ENCODE results near the gene ENPP4. TPM values are rescaled to one million over a fixed set of nuclear protein-coding genes. Genes with fewer than 3 reads are reported as not detected.

ENPP4 gene, protein sequence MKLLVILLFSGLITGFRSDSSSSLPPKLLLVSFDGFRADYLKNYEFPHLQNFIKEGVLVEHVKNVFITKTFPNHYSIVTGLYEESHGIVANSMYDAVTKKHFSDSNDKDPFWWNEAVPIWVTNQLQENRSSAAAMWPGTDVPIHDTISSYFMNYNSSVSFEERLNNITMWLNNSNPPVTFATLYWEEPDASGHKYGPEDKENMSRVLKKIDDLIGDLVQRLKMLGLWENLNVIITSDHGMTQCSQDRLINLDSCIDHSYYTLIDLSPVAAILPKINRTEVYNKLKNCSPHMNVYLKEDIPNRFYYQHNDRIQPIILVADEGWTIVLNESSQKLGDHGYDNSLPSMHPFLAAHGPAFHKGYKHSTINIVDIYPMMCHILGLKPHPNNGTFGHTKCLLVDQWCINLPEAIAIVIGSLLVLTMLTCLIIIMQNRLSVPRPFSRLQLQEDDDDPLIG
- 0.22 to 0.34 TPM (median 0.25 TPM) in 5 replicates for total RNA-seq (2022; extraction: Qiagen RNA extraction; ENCODE audit: low read depth)

DNA sequence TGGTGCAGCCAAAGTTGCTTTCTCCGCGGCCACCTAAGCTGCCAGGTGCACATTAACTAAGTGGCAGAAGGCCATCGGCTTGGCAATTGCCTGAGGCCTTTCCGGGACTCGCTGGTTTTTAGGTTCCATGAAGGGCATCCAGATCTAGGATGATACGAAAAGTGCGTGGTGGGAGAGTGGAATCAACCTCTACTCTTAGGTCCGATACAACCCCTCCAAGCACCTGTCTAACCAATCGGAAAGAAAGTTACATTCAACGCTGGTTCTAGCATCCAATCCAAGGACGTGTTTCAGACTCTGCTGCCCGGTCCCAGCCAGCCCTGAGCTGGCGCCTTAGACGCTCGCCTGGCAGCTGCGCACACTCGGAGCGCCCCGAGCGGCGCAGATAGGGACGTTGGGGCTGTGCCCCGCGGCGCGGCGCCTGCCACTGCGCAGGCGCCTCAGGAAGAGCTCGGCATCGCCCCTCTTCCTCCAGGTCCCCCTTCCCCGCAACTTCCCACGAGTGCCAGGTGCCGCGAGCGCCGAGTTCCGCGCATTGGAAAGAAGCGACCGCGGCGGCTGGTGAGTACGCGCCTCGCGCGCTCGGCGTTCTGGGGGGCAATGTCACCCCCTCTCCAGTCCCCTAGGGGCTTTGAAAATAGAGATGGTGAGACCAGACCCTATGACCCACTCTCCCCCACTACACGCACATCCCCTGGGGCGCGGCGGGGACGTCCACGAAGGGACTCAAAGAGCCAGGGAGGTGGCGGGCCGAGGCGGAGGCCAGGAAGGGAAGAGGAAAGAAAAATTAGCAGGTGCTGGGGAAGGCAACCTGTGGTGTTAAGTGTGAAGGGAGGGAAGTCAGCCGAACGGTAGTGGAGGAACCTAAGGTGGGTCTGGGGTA, at the start of gene ENPP4:
Gene ENPP4 (plus strand): TSS at position 361 of the 883 bp plus-strand sequence. CDS start 9,595 bp downstream, outside the sequence.

DNA sequence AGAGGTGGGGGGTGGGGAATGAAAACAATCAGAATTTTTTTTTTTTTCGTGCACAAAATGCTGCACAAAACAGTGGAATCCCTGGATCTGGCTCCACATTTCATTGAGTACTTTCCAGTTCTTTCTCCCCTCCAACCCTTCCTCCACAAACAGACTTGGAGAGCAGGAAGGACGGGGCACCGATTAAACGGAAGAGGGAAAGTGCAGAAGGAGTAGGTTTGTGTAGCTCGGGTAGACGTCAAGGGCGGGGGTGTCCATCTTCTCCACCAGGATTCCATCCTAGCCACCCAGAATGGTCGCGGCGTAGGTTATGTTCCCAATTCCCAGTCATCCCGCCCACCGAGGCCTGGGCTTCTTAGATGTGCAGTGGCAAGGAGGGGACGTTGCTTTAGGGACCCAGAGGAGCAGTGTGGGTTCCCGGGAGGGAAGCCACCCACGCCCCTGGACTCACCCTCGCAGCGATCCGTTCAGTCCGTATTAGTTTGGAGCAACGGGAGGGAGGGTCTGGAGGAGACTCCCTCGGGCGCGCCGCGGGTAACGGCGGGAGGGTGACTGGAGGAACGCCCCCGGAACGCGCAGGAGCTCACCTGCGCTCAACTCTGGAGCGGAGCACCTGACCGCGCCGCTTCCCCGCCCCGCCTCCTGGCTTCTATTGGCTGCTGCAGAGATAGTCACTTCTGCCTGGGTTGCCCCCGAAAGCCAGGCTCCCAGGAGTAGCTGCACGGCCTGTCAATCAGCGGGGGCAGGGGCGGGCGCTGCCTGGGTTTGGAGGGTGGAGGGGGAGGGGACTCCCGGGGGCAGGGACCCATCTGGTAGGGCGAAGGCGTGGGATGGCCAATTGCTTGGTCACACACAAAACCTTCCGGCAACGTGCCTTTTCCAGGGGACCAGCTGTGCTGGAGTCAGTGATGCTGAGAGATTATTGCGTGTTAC, 40.8 kb downstream of the ENPP4 start, which contains the start of gene ENPP5:
Gene ENPP5 (minus strand): TSS at position 624 of the 933 bp plus-strand sequence. CDS start 2,718 bp downstream, outside the sequence.

Other genes with a start within 250 kb of the ENPP4 start
- gene CLIC5, start 114.1 kb upstream of the ENPP4 start, total RNA-seq (2022; extraction: Qiagen RNA extraction; ENCODE audit: low read depth): not detected in 5 replicates
- gene ENPP5, start 41.0 kb downstream of the ENPP4 start, total RNA-seq (2022; extraction: Qiagen RNA extraction; ENCODE audit: low read depth): not detected in 5 replicates

Measured in A549 treated with CpdA at 1 μM for 4 hours (cell line).